ENCODE data around the gene USP19. TPM values are rescaled to one million over a fixed set of nuclear protein-coding genes. Genes with fewer than 3 reads are reported as not detected.

Gene USP19
- total RNA-seq, 1 experiment from 2014 or later = 66.3 TPM

GRCh38 chr3:49131576-49131975 lies 11.0 kb upstream of the USP19 start:
- Histone ChIP-seq H3T11ph (ENCODE audit: low read length) (no peak overlapping the region), H3K14ac (ENCODE audit: insufficient read depth, low read length) (no peak overlapping the region; the same call in 1 of the 2 replicates), H3K9me3 (ENCODE audit: control insufficient read depth, low read depth, low read length) (no peaks in the 10 kb centered on the region), H2BK15ac (ENCODE audit: low read depth, low read length) (no peak overlapping the region), H2BK5ac (ENCODE audit: insufficient read length, low read length) (no peak overlapping the region), H3K4ac (ENCODE audit: low read depth, low read length) (no peak overlapping the region), H4K8ac (replicated peaks; ENCODE audit: insufficient read length, low read depth, low read length) (no peak overlapping the region), H3K27ac (ENCODE audit: insufficient read length, low read depth, low read length) (no peak overlapping the region), H4K20me1 (ENCODE audit: control insufficient read depth, insufficient read depth, insufficient read length) (no peaks in the 10 kb centered on the region), H2BK120ac (ENCODE audit: low read depth, low read length, poor library complexity, severe bottlenecking) (no peak overlapping the region), H4K91ac (ENCODE audit: insufficient read length, low read depth, low read length) (no peak overlapping the region), H2BK12ac (ENCODE audit: insufficient read length, low read depth, low read length) (no peak overlapping the region), H2BK20ac (ENCODE audit: low read depth, low read length, poor library complexity, severe bottlenecking) (no peak overlapping the region), H3K23ac (ENCODE audit: insufficient read length, low read depth, low read length) (no peak overlapping the region), H3K9ac (ENCODE audit: extremely low read depth, insufficient read length, low read length) (no peak overlapping the region), H3K4me1 (ENCODE audit: insufficient read depth, low read length) (peaks cover 2% of the 10 kb centered on the region; the same call in 1 of the 2 replicates), H3K4me2 (ENCODE audit: insufficient read depth, insufficient read length, low read length) (peak overlapping the region; percentile 97), H2AFZ (ENCODE audit: low read length) (no peak overlapping the region), H3K79me1 (ENCODE audit: insufficient read depth, low read depth, low read length, poor library complexity, severe bottlenecking) (no peaks in the 10 kb centered on the region), H2AK5ac (ENCODE audit: insufficient read length, low read length) (no peak overlapping the region), H3K79me2 (ENCODE audit: insufficient read depth, low read length) (no peaks in the 10 kb centered on the region), H3K18ac (ENCODE audit: insufficient read length, low read depth, low read length) (no peak overlapping the region), H3K23me2 (ENCODE audit: insufficient read length, low read depth, low read length, poor library complexity, severe bottlenecking) (peaks cover 15% of the 10 kb centered on the region), H4K5ac (ENCODE audit: insufficient read length, low read depth, low read length) (no peak overlapping the region), H3K56ac (ENCODE audit: insufficient read length, low read depth, low read length) (no peak overlapping the region), H3K27me3 (ENCODE audit: insufficient read depth, low read length) (no peaks in the 10 kb centered on the region)
- WGBS (ENCODE audit: extremely low coverage, insufficient read length, low lambda C conversion rate) = no CpG with 5 or more reads among the region's 6 CpGs
- H3K4me3 Mint-ChIP-seq = peak overlapping the region; percentile 83 to 93
- TF ChIP-seq, protein P1, sequence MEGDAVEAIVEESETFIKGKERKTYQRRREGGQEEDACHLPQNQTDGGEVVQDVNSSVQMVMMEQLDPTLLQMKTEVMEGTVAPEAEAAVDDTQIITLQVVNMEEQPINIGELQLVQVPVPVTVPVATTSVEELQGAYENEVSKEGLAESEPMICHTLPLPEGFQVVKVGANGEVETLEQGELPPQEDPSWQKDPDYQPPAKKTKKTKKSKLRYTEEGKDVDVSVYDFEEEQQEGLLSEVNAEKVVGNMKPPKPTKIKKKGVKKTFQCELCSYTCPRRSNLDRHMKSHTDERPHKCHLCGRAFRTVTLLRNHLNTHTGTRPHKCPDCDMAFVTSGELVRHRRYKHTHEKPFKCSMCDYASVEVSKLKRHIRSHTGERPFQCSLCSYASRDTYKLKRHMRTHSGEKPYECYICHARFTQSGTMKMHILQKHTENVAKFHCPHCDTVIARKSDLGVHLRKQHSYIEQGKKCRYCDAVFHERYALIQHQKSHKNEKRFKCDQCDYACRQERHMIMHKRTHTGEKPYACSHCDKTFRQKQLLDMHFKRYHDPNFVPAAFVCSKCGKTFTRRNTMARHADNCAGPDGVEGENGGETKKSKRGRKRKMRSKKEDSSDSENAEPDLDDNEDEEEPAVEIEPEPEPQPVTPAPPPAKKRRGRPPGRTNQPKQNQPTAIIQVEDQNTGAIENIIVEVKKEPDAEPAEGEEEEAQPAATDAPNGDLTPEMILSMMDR (conservative IDR thresholded peaks at IDR 0.05) = no peak
- H3K27ac Mint-ChIP-seq = no peak overlapping the region; a peak in 1 of 7 replicates
- H3K4me1 Mint-ChIP-seq = peaks cover 8 to 12% of the 10 kb centered on the region in 2 experiments; a peak in 3 of 4 replicates
- H3K36me3 Mint-ChIP-seq (ENCODE audit: insufficient read depth in 1 of 3, low read depth in 3 of 3) = peaks cover 0 to 6% (median 5%) of the 10 kb centered on the region in 3 experiments; a peak in 3 of 7 replicates
- DNase-seq = no peak
- H3K9me3 Mint-ChIP-seq = no peaks in the 10 kb centered on the region
- H3K27me3 Mint-ChIP-seq (ENCODE audit: low read depth) = peaks cover 3% of the 10 kb centered on the region
